ENCODE data around the gene MMP28. TPM values are rescaled to one million over a fixed set of nuclear protein-coding genes. Genes with fewer than 3 reads are reported as not detected.

MMP28 gene
- total RNA-seq, 1 experiment from 2014 or later: 0.12 TPM

DNA sequence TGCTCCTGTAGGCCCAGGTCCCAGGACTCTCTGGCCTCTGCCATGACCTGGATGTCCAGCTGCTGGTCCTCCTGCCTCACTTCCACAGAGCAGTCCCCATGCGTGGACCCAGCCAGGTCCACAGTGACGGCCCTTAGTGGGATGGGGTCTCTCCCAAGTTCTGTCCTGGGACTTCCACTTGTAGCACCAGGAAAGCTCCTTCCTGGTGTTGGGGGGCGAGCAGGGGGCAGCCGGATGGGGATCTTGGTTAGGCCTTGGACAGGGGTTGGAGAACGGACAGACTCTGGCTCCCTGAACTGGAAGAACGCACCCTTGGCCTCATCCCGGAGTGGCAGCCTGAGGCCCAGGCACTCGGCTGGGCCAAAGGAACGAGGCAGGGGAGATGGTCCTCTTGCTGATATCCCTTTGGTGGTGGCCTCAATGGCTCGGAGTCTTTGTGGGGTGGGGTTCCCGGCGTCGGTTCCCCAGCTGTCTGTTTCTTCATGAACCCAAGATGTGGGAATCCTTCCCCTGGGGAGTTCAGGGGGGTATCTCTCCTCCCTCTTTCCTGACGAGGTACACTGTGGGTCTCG, 49.6 kb downstream of the MMP28 start:
- DNase-seq (ENCODE audit: extremely low read depth, low read depth): no peak

DNA sequence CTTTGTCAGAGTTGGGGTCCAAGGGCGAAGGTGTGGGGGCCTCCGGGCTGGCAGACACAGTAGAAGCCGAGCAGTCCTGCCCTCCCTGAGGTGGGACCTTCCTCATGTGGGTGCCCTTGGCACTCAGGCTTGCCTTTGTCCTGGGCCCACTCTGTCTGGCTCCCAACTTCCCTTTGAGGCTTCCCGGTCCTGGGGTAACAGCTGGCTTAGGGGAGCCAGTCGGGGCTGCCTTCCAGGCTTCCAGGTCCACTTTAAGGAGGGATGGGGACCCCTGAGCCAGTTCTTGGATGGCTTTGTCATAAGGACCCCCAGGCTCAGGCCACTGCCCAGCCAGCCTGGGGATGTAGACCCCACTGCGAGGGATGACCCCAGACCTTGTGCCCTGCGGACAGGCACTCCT, 50.2 kb downstream of the MMP28 start:
- no peak for DNase-seq (ENCODE audit: extremely low read depth, low read depth)

DNA sequence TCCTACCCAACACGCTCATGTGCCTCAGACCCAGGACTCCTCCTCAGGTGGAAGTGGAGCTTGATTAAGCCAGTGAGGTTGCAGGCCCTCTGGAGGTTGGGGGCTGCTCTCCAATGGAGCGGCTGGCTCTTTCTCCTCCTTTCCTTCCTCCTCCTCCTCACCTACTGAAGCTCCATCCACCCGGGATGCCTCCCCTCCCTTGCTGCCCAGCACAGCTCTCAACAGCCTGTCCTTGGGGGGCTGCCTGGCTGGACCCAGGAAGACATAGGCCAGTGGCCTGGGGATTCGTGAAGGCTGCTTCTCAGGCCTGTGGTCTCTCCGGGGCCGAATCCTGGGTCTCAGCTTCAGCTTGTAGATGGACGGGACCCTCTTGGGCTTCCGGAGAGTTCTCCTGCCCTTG, 50.6 kb downstream of the MMP28 start:
- no peak for DNase-seq (ENCODE audit: extremely low read depth, low read depth)

DNA sequence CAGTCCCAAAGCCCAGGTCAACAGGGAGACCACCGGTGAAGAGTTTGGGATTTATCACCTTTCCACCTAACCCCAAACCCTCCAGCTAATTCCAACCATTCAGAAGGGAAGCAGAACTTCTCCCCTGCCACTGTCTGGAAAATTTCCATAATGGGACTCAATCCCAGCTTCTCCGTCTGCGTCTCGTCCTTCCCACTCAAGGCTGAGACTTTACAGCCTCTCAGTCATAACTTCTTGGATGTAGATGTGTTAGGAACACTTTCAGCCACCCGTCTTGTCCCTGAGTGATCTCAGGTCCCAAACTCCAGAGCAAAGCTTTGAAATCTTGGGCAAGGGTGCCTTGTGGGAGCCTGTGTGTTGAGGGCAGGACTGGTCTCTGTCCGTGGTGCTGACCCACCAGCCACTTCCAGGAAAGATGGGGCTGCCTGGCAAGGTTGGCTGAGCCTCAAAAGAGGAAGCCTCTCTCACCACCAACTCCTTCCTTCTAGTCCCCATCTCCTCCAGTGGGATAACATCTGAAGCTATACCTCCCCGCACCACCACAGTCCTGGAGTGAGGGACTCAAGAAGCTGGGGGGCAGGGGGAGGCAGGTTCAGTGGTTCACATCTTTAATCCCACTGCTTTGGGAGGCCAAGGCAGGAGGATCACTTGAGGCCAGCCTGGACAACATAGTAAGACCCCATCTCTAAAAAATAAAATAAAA, 51.7 kb downstream of the MMP28 start:
- DNase-seq (ENCODE audit: extremely low read depth, low read depth): peak; percentile 30

DNA sequence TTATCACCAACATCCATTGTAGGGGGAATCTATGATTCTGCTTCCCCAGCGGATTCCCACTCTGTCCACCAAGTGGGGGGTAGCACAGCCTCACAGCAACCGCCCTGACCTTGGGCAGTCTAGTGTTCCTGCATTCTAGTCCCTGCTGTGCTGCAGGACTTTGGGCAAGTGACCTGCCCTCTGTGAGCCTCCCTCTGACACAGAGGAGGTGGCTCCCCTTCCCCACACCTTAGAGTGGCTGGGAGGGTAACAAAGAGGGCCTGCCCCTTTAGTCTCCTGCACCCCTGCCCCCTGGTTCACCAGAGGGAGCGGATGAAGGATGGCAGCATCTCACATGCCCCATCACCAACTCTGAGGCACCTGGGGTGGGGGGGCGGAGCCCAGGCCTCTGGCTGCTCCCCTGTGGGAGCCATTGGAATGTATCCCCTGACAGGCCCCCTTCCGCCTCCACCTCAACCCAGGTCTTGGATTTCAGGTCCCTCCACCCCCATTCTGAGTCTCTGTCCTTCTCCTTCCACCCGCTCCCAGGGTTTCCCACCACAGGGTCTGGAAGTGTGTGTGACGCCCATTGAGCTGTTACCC, 52.5 kb downstream of the MMP28 start:
- DNase-seq (ENCODE audit: extremely low read depth, low read depth): no peak

DNA sequence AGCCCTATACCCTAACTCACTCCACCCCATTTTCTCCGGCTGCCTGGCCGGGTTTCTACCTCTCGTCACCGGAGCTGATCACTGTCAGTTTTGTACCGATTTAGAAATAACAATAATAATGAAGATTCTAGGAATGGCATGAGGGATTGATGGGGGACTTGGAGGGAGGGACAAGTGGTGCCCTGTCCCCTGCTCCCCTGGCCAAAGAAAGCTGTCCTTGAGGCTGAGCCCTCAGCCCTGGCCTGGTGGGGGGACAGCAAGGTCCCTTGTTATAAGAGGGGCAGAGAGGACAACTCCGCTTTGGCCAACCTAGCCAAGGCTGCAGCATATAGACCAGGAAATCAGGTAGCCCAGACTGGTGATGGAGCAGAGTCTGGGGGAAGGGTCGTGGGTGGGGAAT, 52.9 kb downstream of the MMP28 start:
- DNase-seq (ENCODE audit: extremely low read depth, low read depth): no peak

DNA sequence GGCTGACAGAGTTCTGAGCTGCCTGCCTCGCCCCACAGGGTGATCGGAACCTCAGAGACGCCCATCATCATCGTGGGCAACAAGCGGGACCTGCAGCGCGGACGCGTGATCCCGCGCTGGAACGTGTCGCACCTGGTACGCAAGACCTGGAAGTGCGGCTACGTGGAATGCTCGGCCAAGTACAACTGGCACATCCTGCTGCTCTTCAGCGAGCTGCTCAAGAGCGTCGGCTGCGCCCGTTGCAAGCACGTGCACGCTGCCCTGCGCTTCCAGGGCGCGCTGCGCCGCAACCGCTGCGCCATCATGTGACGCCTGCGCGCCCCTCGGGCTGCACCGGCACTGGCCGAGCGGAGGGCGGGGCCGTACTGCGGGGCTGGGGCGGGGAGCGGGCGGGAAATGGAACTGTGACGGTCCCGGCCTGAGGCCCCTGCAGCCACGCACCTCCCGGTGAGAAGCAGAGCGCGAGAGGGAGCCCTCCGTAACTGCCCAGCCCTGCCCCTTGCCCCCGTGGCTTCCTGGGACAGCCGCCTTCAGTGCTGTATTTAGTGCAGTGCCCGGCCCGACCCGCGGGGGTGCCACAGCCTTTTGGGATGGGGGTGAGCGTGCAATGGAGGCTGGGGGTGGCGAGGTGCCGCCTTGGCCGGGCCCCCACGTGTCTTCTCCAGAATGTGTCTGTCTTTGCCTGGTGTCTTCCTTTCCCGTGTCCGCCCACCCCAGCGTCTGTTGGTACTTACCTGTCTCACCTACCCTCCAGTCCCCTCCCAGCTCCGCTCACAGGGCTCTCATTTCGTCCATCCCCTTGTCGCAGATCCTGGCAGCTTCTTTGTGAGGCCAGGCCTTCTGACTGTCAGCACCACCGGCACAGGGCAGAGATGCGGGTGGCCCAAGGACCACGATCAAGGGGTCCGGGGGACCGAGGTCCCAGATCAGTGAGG, 54.2 kb downstream of the MMP28 start:
- DNase-seq (ENCODE audit: extremely low read depth, low read depth): no peak

DNA sequence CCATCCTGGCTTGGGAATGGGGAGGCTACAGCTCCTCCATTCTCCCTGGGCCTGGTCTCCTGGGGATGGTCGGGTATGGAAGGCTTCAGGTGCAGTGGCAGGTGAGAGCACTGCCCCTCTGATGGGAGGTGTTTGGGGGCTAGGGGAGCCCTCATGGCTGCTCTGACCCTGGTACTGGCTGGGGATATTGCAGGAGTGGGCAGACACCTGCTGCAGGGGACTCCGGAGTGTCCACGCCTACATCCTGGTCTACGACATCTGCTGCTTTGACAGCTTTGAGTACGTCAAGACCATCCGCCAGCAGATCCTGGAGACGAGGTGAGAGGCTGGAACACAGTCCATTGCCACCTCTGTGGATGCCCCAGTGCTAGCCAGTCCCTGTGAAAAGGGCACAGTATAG, 55.2 kb downstream of the MMP28 start:
- DNase-seq (ENCODE audit: extremely low read depth, low read depth): no peak

DNA sequence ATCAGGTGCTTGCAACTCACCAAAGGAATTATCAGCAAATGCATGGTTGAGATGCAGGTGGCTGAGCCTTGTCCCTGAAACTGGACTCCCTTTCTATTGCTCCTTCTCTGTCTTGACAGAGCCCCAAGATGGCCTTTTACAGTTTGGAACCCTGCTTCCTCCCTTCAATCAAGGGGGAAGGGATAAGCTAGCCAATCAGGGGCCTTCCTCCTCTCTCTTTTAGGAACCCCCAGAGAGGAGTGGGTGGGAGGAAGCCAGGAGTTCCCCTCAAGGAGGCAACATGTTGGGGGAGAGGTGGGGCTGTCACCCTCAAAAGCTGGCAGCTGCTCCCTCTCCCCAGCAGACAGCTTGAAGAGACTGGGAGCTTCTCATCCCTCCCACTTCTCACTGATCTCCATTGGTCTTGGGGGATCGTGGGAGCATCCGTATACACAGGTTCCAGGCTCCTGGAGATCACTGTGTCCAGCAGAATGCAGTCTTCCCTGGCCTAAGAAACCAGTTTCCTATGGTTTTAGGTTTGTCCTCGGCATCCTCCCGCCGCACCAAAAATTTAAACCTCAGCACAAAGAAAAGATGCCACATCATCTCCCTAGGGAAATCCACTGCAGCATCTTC, 56.8 kb downstream of the MMP28 start:
- DNase-seq (ENCODE audit: extremely low read depth, low read depth): no peak

DNA sequence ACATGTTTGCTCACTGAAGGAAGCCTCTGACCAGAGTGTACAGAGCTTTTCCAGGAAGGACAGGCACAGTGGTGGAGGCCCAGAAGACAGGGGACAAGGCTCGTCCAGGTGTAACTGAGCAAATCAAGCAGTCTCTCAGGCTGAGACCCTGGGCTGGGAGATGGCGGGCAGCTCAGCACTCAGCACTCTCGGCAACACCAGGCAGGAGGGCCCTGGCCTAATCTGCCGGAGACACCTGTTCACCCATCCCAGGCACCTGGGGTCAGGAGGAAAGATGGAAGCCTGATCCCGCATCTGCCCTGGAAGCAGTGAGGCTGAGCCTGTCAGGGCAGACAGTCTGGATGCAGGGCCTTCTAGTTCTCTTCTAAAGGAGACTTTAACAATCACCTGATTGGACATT, 59.2 kb downstream of the MMP28 start:
- DNase-seq (ENCODE audit: extremely low read depth, low read depth): no peak

DNA sequence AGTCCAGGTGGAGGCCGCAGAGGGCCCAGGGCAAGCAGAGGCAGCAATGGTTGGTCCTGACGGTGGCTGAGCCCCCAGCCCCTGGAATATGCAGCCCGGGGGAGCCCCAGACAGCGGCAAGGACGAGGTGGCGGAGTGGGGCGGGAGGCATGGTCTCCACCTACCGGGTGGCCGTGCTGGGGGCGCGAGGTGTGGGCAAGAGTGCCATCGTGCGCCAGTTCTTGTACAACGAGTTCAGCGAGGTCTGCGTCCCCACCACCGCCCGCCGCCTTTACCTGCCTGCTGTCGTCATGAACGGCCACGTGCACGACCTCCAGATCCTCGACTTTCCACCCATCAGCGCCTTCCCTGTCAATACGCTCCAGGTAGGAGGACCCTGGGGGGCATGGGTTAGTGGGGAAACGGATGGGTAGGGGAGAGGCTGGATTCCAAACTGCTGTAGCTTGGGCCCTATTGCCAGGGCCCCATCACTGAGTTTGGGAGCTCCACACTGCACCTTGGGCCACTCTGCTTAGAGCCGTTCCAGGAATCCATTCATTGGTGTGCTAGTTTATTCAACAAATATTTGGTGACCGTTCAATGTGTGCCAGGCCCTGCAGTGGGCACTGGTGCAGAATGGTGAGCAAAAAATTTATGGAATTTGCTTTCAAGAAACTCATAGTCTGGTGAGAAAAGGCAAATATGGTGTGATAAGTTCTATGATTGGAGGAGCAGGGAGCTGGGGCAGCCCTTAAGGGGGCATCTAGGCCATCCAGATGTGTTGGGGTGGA, 60.2 kb downstream of the MMP28 start:
- no peak for DNase-seq (ENCODE audit: extremely low read depth, low read depth)

DNA sequence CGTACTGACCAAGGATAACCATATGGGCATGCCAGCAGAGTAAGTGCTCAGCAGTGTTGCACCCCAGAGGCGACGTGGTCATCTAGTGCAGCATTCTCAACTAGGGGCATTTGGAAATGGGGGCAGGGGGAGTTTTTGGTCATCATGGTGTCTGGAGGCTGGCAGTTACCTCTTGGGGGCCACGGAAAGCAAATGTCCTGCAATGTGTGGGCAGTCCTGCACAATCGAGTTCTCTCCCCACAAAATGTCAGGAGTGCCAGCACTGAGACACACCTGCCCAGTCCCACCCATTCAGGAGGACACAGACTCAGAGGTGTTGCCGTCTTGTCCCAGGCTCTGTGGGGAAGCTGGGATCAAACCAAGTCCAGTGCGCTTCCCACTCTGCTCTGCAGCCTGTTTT, 61.0 kb downstream of the MMP28 start:
- DNase-seq (ENCODE audit: extremely low read depth, low read depth): no peak

DNA sequence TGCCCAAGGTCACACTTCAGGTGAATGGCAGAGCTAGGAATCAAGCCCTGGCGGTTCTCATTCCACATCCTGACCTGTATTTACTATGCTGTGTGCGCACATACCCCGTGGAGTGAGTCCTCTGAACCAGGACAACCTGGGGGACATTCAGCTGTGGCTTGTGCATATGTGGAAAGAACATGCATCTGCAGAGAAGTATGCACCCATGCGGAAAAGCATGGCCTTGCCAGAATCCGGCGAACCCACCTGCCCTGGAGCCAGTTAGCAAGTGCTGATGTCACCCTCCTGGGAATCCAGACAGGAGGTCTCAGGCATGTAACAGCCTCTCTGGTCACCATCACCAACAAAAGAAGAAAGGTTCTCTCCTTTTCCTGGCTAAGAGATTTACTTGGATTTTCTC, 62.1 kb downstream of the MMP28 start:
- DNase-seq (ENCODE audit: extremely low read depth, low read depth): no peak

DNA sequence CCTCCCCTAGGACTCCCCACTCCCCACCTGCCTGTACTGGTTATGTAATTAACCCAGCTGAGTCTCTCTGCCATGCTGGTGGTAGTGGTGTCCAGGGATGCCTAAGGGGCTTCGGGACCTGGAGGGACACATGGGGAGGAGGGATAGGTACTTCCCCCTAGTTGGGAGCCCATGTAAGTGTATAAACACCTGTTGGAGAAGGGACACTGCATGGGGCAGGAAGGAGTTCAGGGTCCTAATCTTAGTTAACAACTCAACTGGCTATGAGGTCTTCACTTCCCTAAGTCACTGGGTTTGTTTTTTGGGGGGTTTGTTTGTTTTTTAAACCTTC, 62.7 kb downstream of the MMP28 start:
- DNase-seq (ENCODE audit: extremely low read depth, low read depth): no peak

DNA sequence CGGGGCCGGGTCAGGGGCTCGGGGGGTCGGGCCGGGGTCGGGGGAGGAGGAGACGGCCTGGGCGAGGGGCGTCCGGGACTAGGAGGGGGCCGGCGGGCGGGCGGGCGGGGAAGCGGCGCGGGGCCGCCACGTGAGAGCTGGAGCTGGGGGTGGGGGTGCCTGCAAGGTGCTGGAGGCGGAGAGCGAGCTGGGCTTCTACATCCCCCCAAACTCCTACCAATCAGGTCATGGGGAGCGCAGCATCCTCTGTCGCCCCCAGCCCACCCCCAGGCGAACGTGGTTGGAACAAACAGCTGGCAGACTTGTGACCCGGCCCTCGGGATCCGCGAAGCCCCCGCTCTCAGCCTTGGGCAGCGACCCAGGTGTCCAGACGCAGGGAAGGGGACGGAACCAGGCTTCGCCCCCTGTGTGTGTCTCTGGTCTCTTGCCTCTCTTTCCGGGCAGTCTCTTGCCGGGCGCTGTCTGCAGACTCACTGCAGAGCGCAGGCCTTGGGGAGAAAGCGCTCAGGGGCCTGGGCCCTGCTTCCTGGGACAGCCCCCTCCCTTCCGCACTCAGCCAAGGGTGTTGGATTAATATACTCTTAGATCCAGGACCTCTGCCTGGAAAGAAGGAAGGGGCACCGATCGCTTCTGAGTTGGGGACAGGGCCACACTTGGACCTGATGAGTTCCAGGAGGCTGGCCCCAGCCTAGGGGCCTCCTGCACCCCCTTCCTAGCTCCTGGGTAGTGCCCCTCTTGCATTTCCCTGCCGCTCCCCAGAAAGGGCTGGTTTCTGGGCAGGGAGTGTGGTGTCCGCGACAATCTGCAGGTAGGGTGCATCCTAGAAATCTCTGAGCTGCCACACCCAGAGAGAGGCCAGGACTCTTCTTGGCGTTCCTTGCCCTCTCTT, 63.3 kb downstream of the MMP28 start:
- no peak for DNase-seq (ENCODE audit: extremely low read depth, low read depth)

DNA sequence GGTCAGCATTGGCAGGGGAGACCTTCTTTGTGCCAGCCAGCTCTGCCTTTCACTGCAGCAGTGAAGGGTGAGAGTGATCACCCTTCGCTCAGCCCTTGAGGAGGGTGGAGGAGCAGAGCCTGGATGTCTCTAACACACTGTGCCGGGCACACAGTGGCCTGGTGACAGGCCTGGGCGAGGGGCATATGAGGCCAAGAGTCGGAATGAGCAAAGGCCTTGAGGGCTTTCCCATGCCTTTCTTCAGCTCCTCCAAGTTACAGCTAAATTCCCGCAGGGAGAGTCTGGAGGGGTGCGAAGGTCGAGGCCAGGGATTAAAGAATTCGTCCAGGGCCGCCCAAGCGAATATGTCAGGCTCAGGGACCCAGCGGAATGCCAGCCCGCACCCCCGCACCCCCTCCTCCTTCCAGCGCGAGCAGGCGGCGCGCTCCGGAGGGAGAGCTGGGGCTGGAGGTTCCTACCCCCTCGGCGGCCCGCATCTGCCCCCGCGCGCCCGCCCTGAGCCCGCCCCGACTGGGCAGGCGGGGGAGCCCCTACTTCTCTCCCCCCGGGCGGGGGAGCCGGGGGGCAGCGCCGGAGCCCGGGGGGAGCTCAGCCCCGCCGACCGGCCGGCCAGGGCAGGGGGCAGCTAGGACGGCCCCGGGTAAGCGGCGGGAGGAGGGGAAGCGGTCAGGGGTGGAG, 64.1 kb downstream of the MMP28 start, which contains the start of gene RASL10B:
Gene RASL10B, plus strand, starts transcription at position 401 of the 678 bp plus-strand sequence. CDS start 3,546 bp downstream, outside the sequence.
- peak; percentile 23 for DNase-seq (ENCODE audit: extremely low read depth, low read depth)

DNA sequence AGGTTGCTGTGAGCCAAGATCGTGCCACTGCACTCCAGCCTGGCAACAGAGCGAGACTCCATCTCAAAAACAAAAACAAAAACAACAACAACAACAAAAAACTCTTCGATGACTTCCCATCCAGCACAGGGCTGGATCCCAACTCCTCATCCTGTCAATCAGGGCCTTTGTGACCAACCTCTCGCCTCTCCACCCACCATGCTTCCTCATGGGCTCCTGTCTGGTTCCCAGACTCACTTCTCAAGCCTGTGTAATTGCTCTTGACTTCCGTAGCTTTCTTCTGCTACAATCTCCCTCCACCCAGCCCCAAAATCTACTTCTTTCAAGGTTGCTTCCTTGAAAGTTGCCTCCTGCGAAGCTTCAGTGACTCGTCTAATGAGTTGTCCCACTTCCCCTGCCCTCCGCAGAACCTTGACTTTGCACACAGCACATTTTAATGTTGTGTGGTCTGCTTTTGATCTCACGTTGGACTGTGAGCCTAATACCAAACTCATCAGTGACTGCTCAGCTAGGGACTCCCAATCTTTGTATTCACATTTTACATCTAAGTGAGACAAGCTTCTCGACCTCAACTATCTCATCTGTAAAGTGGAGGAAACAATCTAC, 64.9 kb downstream of the MMP28 start:
- DNase-seq (ENCODE audit: extremely low read depth, low read depth): no peak

DNA sequence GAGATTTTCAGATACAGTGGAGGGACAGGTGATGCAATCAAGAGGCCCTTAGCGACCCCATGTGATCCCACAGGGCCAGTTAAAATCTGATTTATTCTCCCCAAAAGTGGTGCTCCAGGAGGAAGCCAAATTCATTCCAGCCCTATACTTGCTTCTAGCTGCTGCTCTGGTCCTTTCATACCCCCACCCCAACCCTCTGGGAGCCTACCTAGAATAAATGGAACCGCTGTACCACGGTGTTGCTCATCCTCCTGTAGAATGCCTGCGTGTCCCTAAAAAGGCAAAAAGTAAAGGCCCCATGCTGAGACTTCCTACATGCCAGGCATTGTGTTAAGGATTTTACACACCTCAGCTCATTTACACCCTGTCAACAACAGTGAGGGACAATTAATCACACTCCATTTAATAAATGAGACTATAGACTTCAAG, 66.0 kb downstream of the MMP28 start:
- no peak for DNase-seq (ENCODE audit: extremely low read depth, low read depth)

All from NCI-H460 (cell line).